Choroid plexus epithelial cell (primary cell): ENCODE measurements around the gene ASAP2.

Experiments used
- DNase-seq: peaks from one replicate; pipeline ENCODE4 v3.0.0-alpha.2; 2010; ENCODE audit warnings: low read depth
- H3K4me3 ChIP-seq: 2 replicates; pipeline ENCODE4 v1.5.1; 2011; ENCODE audit warnings: low read depth, mild to moderate bottlenecking, control low read depth, low read length, moderate library complexity
- CTCF ChIP-seq: conservative IDR thresholded peaks from 2 replicates; pipeline ENCODE4 v1.5.1; 2011; ENCODE audit warnings: low read depth, mild to moderate bottlenecking, control low read depth, inconsistent platforms, low read length, moderate library complexity

The ASAP2 gene

GRCh38 chr2:9165625-9166024 is 41.0 kb upstream of the ASAP2 start:
- peak; percentile 29 for DNase-seq
- TF ChIP-seq CTCF: no peak
- H3K4me3 ChIP-seq: no peak overlapping the region

- no peak overlapping the region for H3K4me3 ChIP-seq
- no peak for DNase-seq
- no peak for TF ChIP-seq CTCF
Observed at GRCh38 chr2:9166579-9167377, 39.8 kb upstream of the ASAP2 start.

- no peak overlapping the region for H3K4me3 ChIP-seq
- TF ChIP-seq CTCF: no peak
Observed at GRCh38 chr2:9167718-9168657, 38.6 kb upstream of the ASAP2 start.

GRCh38 chr2:9168821-9169221 is 37.8 kb upstream of the ASAP2 start:
- DNase-seq: no peak
- no peak for TF ChIP-seq CTCF
- H3K4me3 ChIP-seq: no peak overlapping the region

More at GRCh38 chr2:9167718-9168657, 38.6 kb upstream of the ASAP2 start:
- no peak for DNase-seq

GRCh38 chr2:9169349-9170107 is 37.1 kb upstream of the ASAP2 start:
- H3K4me3 ChIP-seq: no peak overlapping the region
- no peak for TF ChIP-seq CTCF
- no peak for DNase-seq

GRCh38 chr2:9170458-9171130 is 36.0 kb upstream of the ASAP2 start:
- no peak for TF ChIP-seq CTCF
- DNase-seq: no peak
- H3K4me3 ChIP-seq: no peak overlapping the region
